GM12878 (cell line): Measurements from ENCODE around the gene SMIM22.

Experiments
- TCF12 ChIP-seq: IDR thresholded peaks from 2 replicates; pipeline ENCODE4 v1.6.1; 2011; ENCODE audit warnings: low read depth, mild to moderate bottlenecking, low read length
- TF ChIP-seq, protein P1 (sequence below), 3 experiments: IDR thresholded peaks in 2 of 3; conservative IDR thresholded peaks in 1 of 3; 2 replicates each; pipeline ENCODE4 v1.5.1; 2011; ENCODE audit warnings: low read depth in 3 of 3, low read length in 3 of 3, mild to moderate bottlenecking in 3 of 3, control low read depth in 2 of 3, moderate library complexity in 2 of 3, inconsistent platforms in 1 of 3, mixed read lengths in 1 of 3; ENCODE audit not compliant: control insufficient read depth in 2 of 3, insufficient read depth in 1 of 3; ENCODE audit errors: extremely low read depth in 1 of 3

DNA sequence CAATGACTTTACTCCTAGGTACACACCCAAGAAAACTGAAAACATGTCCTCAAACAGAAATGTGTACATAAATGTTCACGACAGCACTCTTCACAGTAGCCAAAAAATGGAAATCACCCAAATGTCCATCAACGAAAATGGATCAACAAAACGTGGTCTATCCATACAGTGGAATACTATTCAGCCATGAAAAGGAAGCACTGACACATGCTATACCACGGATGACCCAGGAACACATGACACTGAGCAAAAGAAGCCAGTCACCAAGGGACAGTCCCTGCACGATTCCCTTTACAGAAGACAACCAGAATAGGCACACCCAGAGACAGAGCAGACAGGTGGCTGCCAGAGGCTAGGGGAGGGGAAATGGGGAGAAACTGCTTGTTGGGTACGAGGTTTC is 39.5 kb upstream of the SMIM22 start:
- TF ChIP-seq, protein P1, sequence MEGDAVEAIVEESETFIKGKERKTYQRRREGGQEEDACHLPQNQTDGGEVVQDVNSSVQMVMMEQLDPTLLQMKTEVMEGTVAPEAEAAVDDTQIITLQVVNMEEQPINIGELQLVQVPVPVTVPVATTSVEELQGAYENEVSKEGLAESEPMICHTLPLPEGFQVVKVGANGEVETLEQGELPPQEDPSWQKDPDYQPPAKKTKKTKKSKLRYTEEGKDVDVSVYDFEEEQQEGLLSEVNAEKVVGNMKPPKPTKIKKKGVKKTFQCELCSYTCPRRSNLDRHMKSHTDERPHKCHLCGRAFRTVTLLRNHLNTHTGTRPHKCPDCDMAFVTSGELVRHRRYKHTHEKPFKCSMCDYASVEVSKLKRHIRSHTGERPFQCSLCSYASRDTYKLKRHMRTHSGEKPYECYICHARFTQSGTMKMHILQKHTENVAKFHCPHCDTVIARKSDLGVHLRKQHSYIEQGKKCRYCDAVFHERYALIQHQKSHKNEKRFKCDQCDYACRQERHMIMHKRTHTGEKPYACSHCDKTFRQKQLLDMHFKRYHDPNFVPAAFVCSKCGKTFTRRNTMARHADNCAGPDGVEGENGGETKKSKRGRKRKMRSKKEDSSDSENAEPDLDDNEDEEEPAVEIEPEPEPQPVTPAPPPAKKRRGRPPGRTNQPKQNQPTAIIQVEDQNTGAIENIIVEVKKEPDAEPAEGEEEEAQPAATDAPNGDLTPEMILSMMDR (IDR thresholded peaks at IDR 0.05 in 2 of 3, conservative IDR thresholded peaks at IDR 0.05 in 1 of 3; ENCODE audit: control insufficient read depth in 2 of 3, extremely low read depth in 1 of 3, insufficient read depth in 1 of 3, low read depth in 3 of 3, low read length in 3 of 3), result no peak
- TF ChIP-seq TCF12, result no peak
